ENCODE data around the gene BOLA1.
A peak's percentile ranks its signal among the peaks of the same experiment; 100 is the strongest.
"Not testable (repeated sequence)": the region's sequence is repeated elsewhere in the genome, so short reads cannot be mapped to it uniquely, and the experiment has no call there.

- not testable (repeated sequence) for TF ChIP-seq REST (IDR thresholded peaks at IDR 0.05; ENCODE audit: insufficient read depth in 1 of 2, low read depth in 2 of 2, low read length in 2 of 2); TAF1 (IDR thresholded peaks at IDR 0.05; ENCODE audit: borderline replicate concordance, insufficient read depth, low read length); SIN3A (IDR thresholded peaks at IDR 0.05; ENCODE audit: borderline replicate concordance, insufficient read depth, low read length); FOXP2 (optimal IDR thresholded peaks at IDR 0.05; ENCODE audit: borderline replicate concordance, extremely low read depth, extremely low read length, insufficient read depth)
- peak; percentile 97; the same call in 1 of the 2 replicates for TF ChIP-seq POLR2AphosphoS5 (IDR thresholded peaks at IDR 0.05; ENCODE audit: low read depth, low read length)
These were observed 13.3 kb upstream of the BOLA1 start for GRCh38 chr1:149886121-149886395.
